WI38 (cell line): ENCODE data around the gene C1QTNF7.

Experiments used
- H3K4me3 ChIP-seq: 2 replicates; pipeline ENCODE4 v1.5.1; 2011; ENCODE audit warnings: low read depth, mild to moderate bottlenecking, control low read depth, low read length
- CTCF ChIP-seq: IDR thresholded peaks from 2 replicates; pipeline ENCODE4 v1.5.1; 2012; ENCODE audit warnings: low read depth, mild to moderate bottlenecking, control low read depth, low read length

The C1QTNF7 gene

DNA sequence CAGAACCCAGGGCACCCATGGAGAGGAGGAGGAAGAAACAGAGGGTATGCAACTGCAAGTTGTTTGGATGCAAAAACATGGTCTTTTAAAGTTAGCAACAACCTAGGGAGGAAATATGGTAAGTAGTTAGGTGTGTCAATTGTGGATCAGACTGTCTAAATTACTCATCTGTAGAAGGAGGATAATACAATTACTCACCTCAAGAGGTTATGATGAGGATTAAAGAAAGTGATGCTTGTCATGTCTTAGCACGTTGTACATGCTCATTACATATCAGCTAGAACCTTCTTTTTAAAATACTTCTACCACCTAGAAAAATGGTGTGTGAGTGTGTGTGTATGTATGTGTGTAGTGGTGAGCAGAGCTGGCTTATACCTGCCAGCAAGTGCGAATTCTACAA is 2.3 kb upstream of the C1QTNF7 start:
- no peak for TF ChIP-seq CTCF
- no peak overlapping the region for H3K4me3 ChIP-seq

DNA sequence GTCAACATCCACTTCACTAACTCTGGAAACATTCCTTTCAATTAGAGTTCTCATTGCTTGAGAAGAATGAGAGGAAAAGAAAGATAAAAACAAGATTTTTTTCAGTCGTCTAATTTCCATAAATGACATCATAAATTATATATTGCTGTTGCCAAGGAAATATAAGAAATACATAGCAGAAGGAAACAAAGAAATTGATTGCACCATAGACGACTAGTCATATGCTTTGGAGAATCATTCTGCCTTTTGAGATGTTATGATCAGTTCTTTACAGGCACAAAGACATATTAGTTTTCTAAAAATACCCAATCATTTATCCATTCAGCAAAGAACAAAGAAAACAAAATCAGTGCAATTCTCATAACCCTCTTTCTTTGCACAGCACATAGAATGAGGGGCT is 672 bp upstream of the C1QTNF7 start:
- H3K4me3 ChIP-seq: no peak overlapping the region
- no peak for TF ChIP-seq CTCF

DNA sequence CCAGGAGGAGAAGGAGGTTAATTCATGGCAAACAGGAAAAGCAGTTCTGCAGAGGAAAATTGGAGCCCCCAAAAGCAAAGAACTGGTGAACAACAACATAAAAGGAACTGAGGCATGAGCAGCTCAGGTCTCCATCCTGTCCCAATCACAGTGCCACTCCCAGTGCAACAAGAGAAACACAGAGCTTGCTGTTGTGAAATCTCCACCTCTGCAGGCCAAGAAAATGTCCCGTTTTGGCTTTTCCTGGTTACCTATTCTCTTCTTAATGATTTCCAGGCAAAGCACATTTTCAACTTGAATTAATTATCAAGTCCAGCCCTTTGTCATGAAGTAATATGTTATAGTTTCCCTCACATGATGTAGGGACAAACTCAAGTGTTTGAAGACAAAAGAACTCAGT is 778 bp downstream of the C1QTNF7 start:
- H3K4me3 ChIP-seq: no peak overlapping the region
- no peak for TF ChIP-seq CTCF

GRCh38 chr4:15434091-15434490 is 6.3 kb downstream of the C1QTNF7 start:
- no peak for TF ChIP-seq CTCF
- H3K4me3 ChIP-seq: no peak overlapping the region

GRCh38 chr4:15434676-15435075 is 6.8 kb downstream of the C1QTNF7 start:
- H3K4me3 ChIP-seq: no peak overlapping the region
- no peak for TF ChIP-seq CTCF

DNA sequence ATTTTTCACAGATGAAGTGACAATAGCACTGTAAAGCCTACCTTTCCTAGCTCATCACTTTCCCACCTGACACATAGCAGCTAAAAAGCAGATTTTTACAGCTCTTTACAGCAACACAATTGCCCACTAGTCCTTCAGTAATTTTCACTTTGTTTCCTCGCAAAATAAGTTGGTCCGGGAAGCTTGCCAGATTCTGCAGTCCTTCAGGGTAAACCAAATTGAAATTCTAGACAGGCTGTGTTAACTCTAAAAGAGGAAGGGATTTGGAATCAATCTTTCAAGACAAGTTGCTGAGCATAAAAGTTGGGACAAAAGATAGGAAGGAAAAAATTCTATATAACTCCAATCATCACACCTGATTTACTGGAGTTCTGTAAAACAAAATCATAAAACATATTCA is 8.7 kb downstream of the C1QTNF7 start:
- H3K4me3 ChIP-seq: no peak overlapping the region
- no peak for TF ChIP-seq CTCF

DNA sequence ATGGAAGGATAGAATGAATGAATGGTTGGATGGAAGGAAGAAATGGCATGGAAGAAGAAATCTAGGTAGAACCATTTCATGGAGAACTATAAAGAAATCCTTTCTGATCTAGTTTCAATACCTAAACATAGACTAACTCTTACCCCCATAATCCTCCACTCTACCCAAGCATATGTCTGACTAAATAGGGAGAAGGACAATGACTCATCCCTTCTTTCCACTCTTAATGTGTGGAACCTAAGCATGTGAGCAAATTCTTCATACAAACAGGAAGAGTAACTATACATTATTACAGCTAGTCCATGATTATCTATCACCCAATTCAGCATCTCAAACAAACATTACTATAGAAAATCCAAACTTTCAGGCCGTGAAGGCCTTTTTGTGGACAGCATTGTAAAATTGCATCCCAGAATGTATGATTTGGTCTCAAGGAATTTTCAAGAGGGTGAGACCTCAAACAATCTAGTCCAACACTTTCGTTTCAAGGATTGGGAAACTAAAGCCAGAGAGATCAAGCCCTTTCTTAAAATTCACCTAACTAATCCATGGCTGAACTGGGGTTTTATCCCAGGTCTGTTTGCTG is 11.2 kb downstream of the C1QTNF7 start:
- no peak overlapping the region for H3K4me3 ChIP-seq
- TF ChIP-seq CTCF: no peak
